SK-N-SH treated with all-trans-retinoic acid at 6 μM for 48 hours (cell line): ENCODE data around the gene CERS5.
"Not testable (repeated sequence)": the region's sequence is repeated elsewhere in the genome, so short reads cannot be mapped to it uniquely, and the experiment has no call there.

Source experiments
- ATAC-seq: fragments of 200-7000 bp; cut with Tn5 transposase; 3 replicates; pipeline ENCODE4 v1.9.1; 2020; ENCODE audit warnings: mild to moderate bottlenecking, moderate library complexity
- ARNTL ChIP-seq: fragments of 450-650 bp; formaldehyde crosslinking; IDR thresholded peaks from 2 replicates; pipeline ENCODE4 v1.5.0; 2020; ENCODE audit warnings: low read depth, mild to moderate bottlenecking, moderate library complexity, borderline replicate concordance
- BACH2 ChIP-seq: fragments of 250-450 bp; sonication (Bioruptor Pico); IDR thresholded peaks from 2 replicates; pipeline ENCODE4 v1.9.0; 2021; ENCODE audit warnings: mild to moderate bottlenecking, borderline replicate concordance
- CSDC2 ChIP-seq: fragments of 250-450 bp; sonication (Bioruptor Pico); IDR thresholded peaks from 2 replicates; pipeline ENCODE4 v1.5.0; 2020; ENCODE audit warnings: mild to moderate bottlenecking, moderate library complexity
- ESRRG ChIP-seq: fragments of 250-450 bp; sonication (Bioruptor Pico); IDR thresholded peaks from 2 replicates; pipeline ENCODE4 v1.6.1; 2021; ENCODE audit warnings: mild to moderate bottlenecking
- GLIS3 ChIP-seq: fragments of 250-450 bp; sonication (Bioruptor Pico); IDR thresholded peaks from 2 replicates; pipeline ENCODE4 v1.5.0; 2020; ENCODE audit warnings: mild to moderate bottlenecking, moderate library complexity
- ISL1 ChIP-seq: fragments of 250-450 bp; sonication (Bioruptor Pico); IDR thresholded peaks from 2 replicates; pipeline ENCODE4 v2.1.2; 2022; ENCODE audit warnings: mild to moderate bottlenecking, moderate library complexity
- OSR1 ChIP-seq: fragments of 250-450 bp; sonication (Bioruptor Pico); IDR thresholded peaks from 2 replicates; pipeline ENCODE4 v1.8.0; 2022; ENCODE audit warnings: moderate library complexity, mild to moderate bottlenecking, inconsistent platforms
- PATZ1 ChIP-seq: fragments of 250-450 bp; sonication (Bioruptor Pico); IDR thresholded peaks from 2 replicates; pipeline ENCODE4 v1.8.0; 2020; ENCODE audit warnings: mild to moderate bottlenecking, moderate library complexity, borderline replicate concordance
- PPARA ChIP-seq: fragments of 250-450 bp; sonication (Bioruptor Pico); IDR thresholded peaks from 2 replicates; pipeline ENCODE4 v1.5.0; 2020; ENCODE audit warnings: mild to moderate bottlenecking, borderline replicate concordance
- RARB ChIP-seq: fragments of 250-450 bp; sonication (Bioruptor Pico); IDR thresholded peaks from 2 replicates; pipeline ENCODE4 v1.8.0; 2021; ENCODE audit warnings: mild to moderate bottlenecking, moderate library complexity
- SNAI2 ChIP-seq: fragments of 250-450 bp; sonication (Bioruptor Pico); IDR thresholded peaks from 2 replicates; pipeline ENCODE4 v1.5.0; 2020; ENCODE audit warnings: mild to moderate bottlenecking, moderate library complexity
- TOX ChIP-seq: fragments of 250-450 bp; sonication (Bioruptor Pico); IDR thresholded peaks from 2 replicates; pipeline ENCODE4 v1.8.0; 2021; ENCODE audit warnings: mild to moderate bottlenecking, moderate library complexity, borderline replicate concordance
- ZC3H10 ChIP-seq: fragments of 250-450 bp; sonication (Bioruptor Pico); IDR thresholded peaks from 2 replicates; pipeline ENCODE4 v1.5.1; 2021; ENCODE audit warnings: mild to moderate bottlenecking, moderate library complexity
- ZFP3 ChIP-seq: fragments of 250-450 bp; sonication (Bioruptor Pico); IDR thresholded peaks from 2 replicates; pipeline ENCODE4 v1.5.0; 2020; ENCODE audit warnings: mild to moderate bottlenecking, moderate library complexity
- ZFP30 ChIP-seq: fragments of 450-650 bp; formaldehyde crosslinking; IDR thresholded peaks from 2 replicates; pipeline ENCODE4 v1.5.0; 2022; ENCODE audit warnings: mild to moderate bottlenecking, moderate library complexity
- ZNF565 ChIP-seq: fragments of 450-650 bp; formaldehyde crosslinking; conservative IDR thresholded peaks from 2 replicates; pipeline ENCODE4 v1.5.0; 2020; ENCODE audit warnings: low read depth, mild to moderate bottlenecking, moderate library complexity
- ZNF70 ChIP-seq: fragments of 450-650 bp; formaldehyde crosslinking; IDR thresholded peaks from 2 replicates; pipeline ENCODE4 v1.5.0; 2020; ENCODE audit warnings: mild to moderate bottlenecking, moderate library complexity
- ZNF8 ChIP-seq: fragments of 450-650 bp; formaldehyde crosslinking; IDR thresholded peaks from 2 replicates; pipeline ENCODE4 v1.5.0; 2020; ENCODE audit warnings: mild to moderate bottlenecking, moderate library complexity
- TF ChIP-seq, protein P1 (sequence below): fragments of 250-450 bp; sonication (Bioruptor Pico); IDR thresholded peaks from 2 replicates; pipeline ENCODE4 v1.5.0; 2020; ENCODE audit warnings: mild to moderate bottlenecking, moderate library complexity
- TF ChIP-seq, protein P2 (sequence below): fragments of 250-450 bp; sonication (Bioruptor Pico); IDR thresholded peaks from 2 replicates; pipeline ENCODE4 v1.5.1; 2020; ENCODE audit warnings: low read depth, mild to moderate bottlenecking, moderate library complexity
- TF ChIP-seq, protein P3 (sequence below): fragments of 250-450 bp; sonication (Bioruptor Pico); IDR thresholded peaks from 2 replicates; pipeline ENCODE4 v1.8.0; 2021; ENCODE audit warnings: low read depth, mild to moderate bottlenecking, moderate library complexity, borderline replicate concordance

Gene CERS5

DNA sequence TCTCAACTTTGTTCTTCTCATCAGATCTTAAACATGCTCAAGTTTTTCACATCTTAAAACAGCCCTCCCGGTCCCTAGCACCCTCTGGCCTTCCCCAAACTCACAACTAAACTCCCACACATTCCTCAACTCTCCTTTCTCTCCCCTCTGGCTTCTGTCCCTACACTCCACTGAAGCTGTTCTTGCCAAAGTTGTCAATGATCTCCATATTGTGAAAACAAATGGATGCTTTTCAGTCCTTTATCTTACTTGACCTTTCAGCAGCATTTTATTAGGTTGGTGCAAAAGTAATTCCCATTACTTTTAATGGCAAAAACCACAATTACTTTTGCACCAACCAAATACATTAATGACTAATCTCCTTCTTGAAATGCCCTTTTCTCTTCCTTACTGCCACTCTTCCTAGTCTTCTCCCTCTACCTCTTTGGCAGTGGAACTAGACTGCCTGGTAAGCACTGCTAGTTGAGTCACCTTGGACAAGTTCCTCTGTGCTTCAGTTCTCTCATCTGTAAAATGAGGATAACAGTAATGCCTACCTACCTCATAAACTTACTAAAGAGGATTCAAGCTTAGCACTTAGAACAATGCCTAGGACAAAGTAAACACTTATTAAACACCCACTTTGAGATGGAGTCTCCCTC, 16.0 kb downstream of the CERS5 start:
- ATAC-seq, result no peak; the same call in 2 of the 3 replicates
- TF ChIP-seq SNAI2 (no peak), ARNTL (no peak), ISL1 (CRISPR knock-in tag) (no peak), GLIS3 (CRISPR knock-in tag) (no peak), PPARA (no peak), TOX (CRISPR knock-in tag) (no peak), ZFP30 (CRISPR knock-in tag) (no peak), ZNF8 (no peak), OSR1 (CRISPR knock-in tag) (no peak), ZNF70 (no peak)
- TF ChIP-seq, protein P1, sequence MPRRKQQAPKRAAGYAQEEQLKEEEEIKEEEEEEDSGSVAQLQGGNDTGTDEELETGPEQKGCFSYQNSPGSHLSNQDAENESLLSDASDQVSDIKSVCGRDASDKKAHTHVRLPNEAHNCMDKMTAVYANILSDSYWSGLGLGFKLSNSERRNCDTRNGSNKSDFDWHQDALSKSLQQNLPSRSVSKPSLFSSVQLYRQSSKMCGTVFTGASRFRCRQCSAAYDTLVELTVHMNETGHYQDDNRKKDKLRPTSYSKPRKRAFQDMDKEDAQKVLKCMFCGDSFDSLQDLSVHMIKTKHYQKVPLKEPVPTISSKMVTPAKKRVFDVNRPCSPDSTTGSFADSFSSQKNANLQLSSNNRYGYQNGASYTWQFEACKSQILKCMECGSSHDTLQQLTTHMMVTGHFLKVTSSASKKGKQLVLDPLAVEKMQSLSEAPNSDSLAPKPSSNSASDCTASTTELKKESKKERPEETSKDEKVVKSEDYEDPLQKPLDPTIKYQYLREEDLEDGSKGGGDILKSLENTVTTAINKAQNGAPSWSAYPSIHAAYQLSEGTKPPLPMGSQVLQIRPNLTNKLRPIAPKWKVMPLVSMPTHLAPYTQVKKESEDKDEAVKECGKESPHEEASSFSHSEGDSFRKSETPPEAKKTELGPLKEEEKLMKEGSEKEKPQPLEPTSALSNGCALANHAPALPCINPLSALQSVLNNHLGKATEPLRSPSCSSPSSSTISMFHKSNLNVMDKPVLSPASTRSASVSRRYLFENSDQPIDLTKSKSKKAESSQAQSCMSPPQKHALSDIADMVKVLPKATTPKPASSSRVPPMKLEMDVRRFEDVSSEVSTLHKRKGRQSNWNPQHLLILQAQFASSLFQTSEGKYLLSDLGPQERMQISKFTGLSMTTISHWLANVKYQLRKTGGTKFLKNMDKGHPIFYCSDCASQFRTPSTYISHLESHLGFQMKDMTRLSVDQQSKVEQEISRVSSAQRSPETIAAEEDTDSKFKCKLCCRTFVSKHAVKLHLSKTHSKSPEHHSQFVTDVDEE (CRISPR knock-in tag), result no peak
- TF ChIP-seq, protein P2, sequence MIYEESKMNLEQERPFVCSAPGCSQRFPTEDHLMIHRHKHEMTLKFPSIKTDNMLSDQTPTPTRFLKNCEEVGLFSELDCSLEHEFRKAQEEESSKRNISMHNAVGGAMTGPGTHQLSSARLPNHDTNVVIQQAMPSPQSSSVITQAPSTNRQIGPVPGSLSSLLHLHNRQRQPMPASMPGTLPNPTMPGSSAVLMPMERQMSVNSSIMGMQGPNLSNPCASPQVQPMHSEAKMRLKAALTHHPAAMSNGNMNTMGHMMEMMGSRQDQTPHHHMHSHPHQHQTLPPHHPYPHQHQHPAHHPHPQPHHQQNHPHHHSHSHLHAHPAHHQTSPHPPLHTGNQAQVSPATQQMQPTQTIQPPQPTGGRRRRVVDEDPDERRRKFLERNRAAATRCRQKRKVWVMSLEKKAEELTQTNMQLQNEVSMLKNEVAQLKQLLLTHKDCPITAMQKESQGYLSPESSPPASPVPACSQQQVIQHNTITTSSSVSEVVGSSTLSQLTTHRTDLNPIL, result no peak

GRCh38 chr12:50149311-50149710, 17.9 kb downstream of the CERS5 start:
- ATAC-seq, result no peak

GRCh38 chr12:50148011-50148410, 19.2 kb downstream of the CERS5 start:
- not testable (repeated sequence) for ATAC-seq

More at GRCh38 chr12:50149311-50149710, 17.9 kb downstream of the CERS5 start:
- no peak for TF ChIP-seq PPARA
- TF ChIP-seq, protein P3, sequence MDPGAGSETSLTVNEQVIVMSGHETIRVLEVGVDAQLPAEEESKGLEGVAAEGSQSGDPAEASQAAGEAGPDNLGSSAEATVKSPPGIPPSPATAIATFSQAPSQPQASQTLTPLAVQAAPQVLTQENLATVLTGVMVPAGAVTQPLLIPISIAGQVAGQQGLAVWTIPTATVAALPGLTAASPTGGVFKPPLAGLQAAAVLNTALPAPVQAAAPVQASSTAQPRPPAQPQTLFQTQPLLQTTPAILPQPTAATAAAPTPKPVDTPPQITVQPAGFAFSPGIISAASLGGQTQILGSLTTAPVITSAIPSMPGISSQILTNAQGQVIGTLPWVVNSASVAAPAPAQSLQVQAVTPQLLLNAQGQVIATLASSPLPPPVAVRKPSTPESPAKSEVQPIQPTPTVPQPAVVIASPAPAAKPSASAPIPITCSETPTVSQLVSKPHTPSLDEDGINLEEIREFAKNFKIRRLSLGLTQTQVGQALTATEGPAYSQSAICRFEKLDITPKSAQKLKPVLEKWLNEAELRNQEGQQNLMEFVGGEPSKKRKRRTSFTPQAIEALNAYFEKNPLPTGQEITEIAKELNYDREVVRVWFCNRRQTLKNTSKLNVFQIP (CRISPR knock-in tag), result no peak
- no peak for TF ChIP-seq ESRRG (CRISPR knock-in tag)
- TF ChIP-seq PATZ1, result no peak
- TF ChIP-seq BACH2 (CRISPR knock-in tag), result no peak
- no peak for TF ChIP-seq CSDC2 (CRISPR knock-in tag)
- no peak for TF ChIP-seq ZNF565 (CRISPR knock-in tag)
- no peak for TF ChIP-seq TOX (CRISPR knock-in tag)
- no peak for TF ChIP-seq ZFP3 (CRISPR knock-in tag)
- TF ChIP-seq ZNF70, result no peak
- no peak for TF ChIP-seq ISL1 (CRISPR knock-in tag)
- TF ChIP-seq ZC3H10 (CRISPR knock-in tag), result no peak
- TF ChIP-seq SNAI2, result no peak
- no peak for TF ChIP-seq GLIS3 (CRISPR knock-in tag)
- TF ChIP-seq OSR1 (CRISPR knock-in tag), result no peak
- TF ChIP-seq, protein P1 (CRISPR knock-in tag), result no peak
- TF ChIP-seq, protein P2, result no peak
- no peak for TF ChIP-seq RARB (CRISPR knock-in tag)
- no peak for TF ChIP-seq ARNTL
- no peak for TF ChIP-seq ZFP30 (CRISPR knock-in tag)
- TF ChIP-seq, all 23 proteins: peak for 0
